GM11168 (cell line): Measurements from ENCODE around the gene SLC48A1.

ENCODE experiments used
- in situ Hi-C: fragments of 300-500 bp; cut with MboI; formaldehyde crosslinking; loops from one replicate; pipeline ENCODE4 v1.12.0; 2022; ENCODE audit warnings: low sequenced_read_pairs; ENCODE audit not compliant: unreplicated experiment

SLC48A1 gene

GRCh38 chr12:47787596-47788319 lies 14.7 kb downstream of the SLC48A1 start:
- in situ Hi-C loops: loop anchor here (5.0 kb wide), 1 partner anchor 50 kb away; no protein-coding TSS in a partner anchor

- in situ Hi-C loops: loop anchor here (5.0 kb wide), 1 partner anchor 48 kb away; no protein-coding TSS in a partner anchor
Measured at GRCh38 chr12:47789141-47789540, 16.1 kb downstream of the SLC48A1 start.

GRCh38 chr12:47789712-47790489 lies 16.9 kb downstream of the SLC48A1 start:
- in situ Hi-C loops: loop anchor here (5.0 kb wide), 1 partner anchor 47 kb away; no protein-coding TSS in a partner anchor

GRCh38 chr12:47790676-47791350 lies 17.8 kb downstream of the SLC48A1 start:
- in situ Hi-C loops: no loop called here

GRCh38 chr12:47791351-47791746 lies 18.3 kb downstream of the SLC48A1 start:
- in situ Hi-C loops: no loop called here

- in situ Hi-C loops: no loop called here
Measured at GRCh38 chr12:47791874-47792273, 18.8 kb downstream of the SLC48A1 start.

GRCh38 chr12:47793015-47793681 lies 20.1 kb downstream of the SLC48A1 start:
- in situ Hi-C loops: no loop called here

- in situ Hi-C loops: no loop called here
Measured at GRCh38 chr12:47794679-47795078, 21.6 kb downstream of the SLC48A1 start.

GRCh38 chr12:47795121-47795813 lies 22.2 kb downstream of the SLC48A1 start:
- in situ Hi-C loops: no loop called here

GRCh38 chr12:47795814-47796411 lies 22.9 kb downstream of the SLC48A1 start:
- in situ Hi-C loops: no loop called here

- in situ Hi-C loops: no loop called here
Measured at GRCh38 chr12:47797441-47797840, 24.4 kb downstream of the SLC48A1 start.

GRCh38 chr12:47798382-47798948 lies 25.4 kb downstream of the SLC48A1 start:
- in situ Hi-C loops: no loop called here

GRCh38 chr12:47799357-47799955 lies 26.4 kb downstream of the SLC48A1 start:
- in situ Hi-C loops: no loop called here

- in situ Hi-C loops: no loop called here
Measured at GRCh38 chr12:47800582-47800981, 27.5 kb downstream of the SLC48A1 start.

- in situ Hi-C loops: no loop called here
Measured at GRCh38 chr12:47801170-47801903, 28.3 kb downstream of the SLC48A1 start.

GRCh38 chr12:47801904-47802246 lies 28.8 kb downstream of the SLC48A1 start:
- in situ Hi-C loops: no loop called here

- in situ Hi-C loops: no loop called here
Measured at GRCh38 chr12:47802312-47802711, 29.3 kb downstream of the SLC48A1 start.
